GM19438 (cell line): ENCODE data around the gene GAPDH.
"Not testable (repeated sequence)": the region's sequence is repeated elsewhere in the genome, so short reads cannot be mapped to it uniquely, and the experiment has no call there.

Experiments used
- ATAC-seq: cut with Tn5 transposase; IDR thresholded peaks from one replicate; pipeline ENCODE4 v1.9.1; 2021; ENCODE audit warnings: low read depth; ENCODE audit not compliant: unreplicated experiment

The GAPDH gene

DNA sequence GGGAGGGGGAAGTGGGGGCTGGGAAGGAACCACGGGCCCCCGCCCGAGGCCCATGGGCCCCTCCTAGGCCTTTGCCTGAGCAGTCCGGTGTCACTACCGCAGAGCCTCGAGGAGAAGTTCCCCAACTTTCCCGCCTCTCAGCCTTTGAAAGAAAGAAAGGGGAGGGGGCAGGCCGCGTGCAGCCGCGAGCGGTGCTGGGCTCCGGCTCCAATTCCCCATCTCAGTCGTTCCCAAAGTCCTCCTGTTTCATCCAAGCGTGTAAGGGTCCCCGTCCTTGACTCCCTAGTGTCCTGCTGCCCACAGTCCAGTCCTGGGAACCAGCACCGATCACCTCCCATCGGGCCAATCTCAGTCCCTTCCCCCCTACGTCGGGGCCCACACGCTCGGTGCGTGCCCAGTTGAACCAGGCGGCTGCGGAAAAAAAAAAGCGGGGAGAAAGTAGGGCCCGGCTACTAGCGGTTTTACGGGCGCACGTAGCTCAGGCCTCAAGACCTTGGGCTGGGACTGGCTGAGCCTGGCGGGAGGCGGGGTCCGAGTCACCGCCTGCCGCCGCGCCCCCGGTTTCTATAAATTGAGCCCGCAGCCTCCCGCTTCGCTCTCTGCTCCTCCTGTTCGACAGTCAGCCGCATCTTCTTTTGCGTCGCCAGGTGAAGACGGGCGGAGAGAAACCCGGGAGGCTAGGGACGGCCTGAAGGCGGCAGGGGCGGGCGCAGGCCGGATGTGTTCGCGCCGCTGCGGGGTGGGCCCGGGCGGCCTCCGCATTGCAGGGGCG, at the start of gene GAPDH:
GAPDH (plus strand) TSS at position 595 of the 772 bp plus-strand sequence. CDS start 316 bp downstream, outside the sequence.
- peak; percentile 56 for ATAC-seq

GRCh38 chr12:6488240-6488639, 46.1 kb upstream of the GAPDH start:
- ATAC-seq, result no peak

- no peak for ATAC-seq
Measured at GRCh38 chr12:6489449-6489848, 44.9 kb upstream of the GAPDH start.

DNA sequence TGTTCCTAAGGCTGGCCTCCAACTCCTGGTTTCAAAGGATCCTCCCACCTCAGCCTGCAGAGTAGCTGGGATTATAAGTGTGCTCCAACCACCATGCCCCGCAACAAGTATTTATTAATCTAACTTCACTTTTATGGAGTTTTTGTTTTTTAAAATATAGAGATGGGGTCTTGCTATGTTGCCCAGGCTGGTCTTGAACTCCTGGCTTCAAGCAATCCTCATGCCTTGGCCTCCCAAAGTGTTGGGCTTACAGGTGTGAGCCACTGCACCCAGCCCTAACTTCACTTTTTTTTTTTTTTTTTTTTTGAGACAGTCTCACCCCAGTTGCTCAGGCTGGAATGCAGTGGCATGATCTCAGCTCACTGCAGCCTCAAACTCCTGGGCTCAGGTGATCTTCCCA, 43.6 kb upstream of the GAPDH start:
- ATAC-seq, result not testable (repeated sequence)

DNA sequence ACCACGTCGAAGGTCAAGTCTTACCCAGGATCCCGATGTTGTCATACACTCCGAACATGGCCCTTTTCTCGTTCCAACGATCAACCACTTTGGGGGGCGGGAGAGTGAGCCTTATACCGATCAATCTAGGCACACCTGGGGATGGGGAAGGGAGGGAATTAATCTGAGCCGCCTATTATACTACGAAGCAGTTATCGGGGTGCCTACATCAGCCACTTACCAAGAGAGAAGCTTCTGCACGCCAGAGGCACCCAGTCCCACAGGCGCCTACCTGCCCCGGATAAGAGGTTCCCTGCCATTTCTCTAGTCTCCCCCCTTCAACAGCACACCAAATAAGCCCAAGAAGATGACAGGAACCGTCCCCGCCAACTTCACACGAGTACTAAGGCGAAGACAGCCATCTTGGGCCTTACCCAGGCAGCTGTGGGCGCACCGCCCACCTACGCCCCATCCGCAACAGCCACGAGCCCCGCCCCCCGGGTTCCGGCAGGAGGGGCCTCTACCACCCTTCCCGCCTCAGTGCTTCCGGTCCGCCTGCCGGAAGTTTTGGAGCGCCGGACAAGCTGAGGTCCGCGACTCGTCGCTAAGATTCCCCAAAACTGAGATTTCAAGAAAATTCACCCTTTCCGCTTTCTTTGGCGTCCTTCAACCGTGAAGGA, 41.4 kb upstream of the GAPDH start, which contains the start of gene MRPL51:
MRPL51 (minus strand) TSS at position 425 of the 659 bp plus-strand sequence; CDS start at position 299, 126 bp downstream.
- peak; percentile 66 for ATAC-seq

GRCh38 chr12:6493497-6494257, 40.6 kb upstream of the GAPDH start, which contains the start of gene NCAPD2:
NCAPD2 (plus strand) TSS chr12:6494102; CDS start chr12:6495099, 997 bp downstream.
- peak; percentile 91 for ATAC-seq

GRCh38 chr12:6494258-6494743, 40.0 kb upstream of the GAPDH start:
- ATAC-seq, result no peak

DNA sequence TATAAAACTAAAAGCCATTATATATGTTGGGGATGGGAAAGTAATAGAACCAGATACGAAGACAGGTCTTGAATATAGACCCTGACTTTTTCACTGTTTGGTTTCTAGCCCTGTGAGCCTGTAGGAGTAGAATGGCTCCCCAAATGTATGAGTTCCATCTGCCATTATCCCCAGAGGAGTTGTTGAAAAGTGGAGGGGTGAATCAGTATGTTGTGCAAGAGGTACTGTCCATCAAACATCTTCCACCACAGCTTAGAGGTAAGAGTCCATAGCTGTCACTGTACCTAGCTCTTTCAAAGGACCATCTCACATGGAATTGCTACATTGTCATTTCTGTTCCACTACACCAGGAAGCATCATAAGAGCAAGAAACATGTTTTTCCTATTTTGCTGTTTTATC, 39.3 kb upstream of the GAPDH start:
- no peak for ATAC-seq

DNA sequence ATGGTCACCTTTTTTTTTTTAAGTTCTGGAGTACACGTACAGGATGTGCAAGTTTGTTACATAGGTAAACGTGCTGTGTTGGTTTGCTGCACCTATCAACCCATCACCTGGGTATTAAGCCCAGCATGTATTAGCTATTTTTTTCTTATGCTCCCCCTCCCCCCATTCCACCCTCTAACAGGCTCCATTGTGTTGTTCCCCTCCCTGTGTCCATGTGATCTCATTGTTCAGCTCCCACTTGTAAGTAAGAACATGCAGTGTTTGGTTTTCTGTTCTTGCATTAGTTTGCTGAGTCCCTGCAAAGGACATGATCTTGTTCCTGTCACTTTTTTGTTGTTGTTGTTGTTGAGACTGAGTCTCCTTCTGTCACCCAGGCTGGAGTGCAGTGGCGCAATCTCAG, 37.0 kb upstream of the GAPDH start:
- ATAC-seq, result not testable (repeated sequence)

DNA sequence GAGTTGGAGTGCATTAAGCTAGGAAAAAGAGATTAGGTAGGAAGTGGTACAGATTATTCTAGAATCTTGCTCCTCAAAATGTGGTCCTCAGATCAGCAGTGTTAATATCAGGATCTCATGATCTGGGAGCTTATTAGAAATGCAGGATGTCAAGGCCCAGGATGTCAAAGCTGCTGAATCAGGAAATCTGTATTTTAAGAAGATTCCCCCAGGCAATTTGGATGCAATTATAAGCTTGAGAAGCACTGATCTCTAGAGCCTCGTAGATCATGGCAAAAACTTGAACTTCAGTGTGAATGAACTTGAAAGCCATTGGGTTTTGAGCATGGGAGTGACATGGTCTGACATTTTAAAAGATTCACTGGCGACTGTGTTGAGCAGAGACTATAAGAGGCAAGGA, 33.9 kb upstream of the GAPDH start:
- no peak for ATAC-seq

DNA sequence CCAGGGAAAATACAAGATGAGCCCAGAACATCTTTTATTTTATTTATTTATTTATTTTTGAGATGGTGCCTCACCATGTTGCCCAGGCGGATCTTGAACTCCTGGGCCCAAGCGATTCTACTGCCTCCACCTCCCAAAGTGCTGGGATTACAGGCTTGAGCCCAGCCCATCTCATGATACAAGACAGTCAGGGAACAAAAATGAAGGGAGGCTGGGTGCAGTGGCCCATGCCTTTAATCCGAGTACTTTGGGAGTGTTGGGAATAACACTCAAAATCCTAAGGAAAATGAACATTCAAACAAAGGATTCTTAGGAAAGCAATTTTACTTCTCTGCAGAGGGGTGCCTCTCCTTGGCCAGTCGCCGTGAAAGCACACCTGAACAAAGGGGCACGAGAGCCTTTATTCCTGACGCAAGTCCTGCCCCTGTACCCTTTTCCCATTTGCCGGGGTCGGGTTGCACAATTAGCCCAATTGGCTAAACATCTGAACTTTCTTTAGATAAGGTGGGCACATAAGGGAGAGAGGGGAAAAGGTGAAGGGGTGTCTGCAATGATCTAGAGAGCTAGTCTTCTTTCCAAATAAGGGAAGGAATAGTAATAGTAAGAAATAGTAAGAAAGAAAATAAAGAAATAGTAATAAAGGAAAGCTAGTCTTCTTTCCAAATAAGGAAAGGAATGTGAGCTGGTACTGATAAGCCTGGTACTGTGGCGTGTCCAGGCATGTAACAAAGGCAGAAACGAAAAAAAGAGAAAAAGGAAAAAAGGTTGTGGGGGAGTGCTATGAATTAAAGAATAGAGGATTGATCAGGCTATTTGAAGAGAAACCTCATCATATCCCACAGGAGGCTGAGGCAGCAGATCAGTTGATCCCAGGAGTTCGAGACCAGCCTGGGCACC, 27.0 kb upstream of the GAPDH start:
- no peak for ATAC-seq

DNA sequence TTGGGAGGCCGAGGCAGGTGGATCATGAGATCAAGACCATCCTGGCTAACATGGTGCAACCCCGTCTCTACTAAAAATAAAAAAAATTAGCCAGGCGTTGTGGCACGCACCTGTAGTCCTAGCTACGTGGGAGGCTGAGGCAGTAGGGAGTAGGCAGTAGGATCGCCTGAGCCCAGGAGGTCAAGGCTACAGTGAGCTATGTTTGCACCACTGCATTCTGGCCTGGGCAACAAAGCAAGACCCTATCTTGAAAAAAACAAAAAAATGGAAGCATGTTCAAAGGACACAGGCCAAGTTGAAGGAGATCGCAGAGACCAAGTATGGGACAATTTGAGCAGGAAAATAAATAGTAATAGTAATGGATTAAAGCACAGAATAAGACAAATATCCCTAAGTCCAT, 26.2 kb upstream of the GAPDH start:
- ATAC-seq, result no peak

DNA sequence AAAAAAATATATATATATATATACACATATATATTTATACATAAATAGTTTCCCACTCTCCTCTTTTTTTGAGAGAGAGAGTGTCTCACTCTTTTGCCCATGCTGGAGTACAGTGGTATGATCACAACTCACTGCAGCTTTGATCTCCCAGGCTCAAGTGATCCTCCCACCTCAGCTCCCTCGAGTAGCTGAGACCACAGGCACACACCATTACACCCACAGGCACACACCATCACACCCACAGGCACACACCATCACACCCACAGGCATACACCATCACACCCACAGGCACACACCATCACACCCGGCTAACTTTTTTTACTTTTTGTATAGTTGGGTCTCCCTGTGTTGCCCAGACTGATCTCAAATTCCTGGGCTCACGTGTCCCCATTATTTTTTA, 14.1 kb upstream of the GAPDH start:
- no peak for ATAC-seq

- ATAC-seq, result no peak
Measured at GRCh38 chr12:6522193-6522592, 12.1 kb upstream of the GAPDH start.

DNA sequence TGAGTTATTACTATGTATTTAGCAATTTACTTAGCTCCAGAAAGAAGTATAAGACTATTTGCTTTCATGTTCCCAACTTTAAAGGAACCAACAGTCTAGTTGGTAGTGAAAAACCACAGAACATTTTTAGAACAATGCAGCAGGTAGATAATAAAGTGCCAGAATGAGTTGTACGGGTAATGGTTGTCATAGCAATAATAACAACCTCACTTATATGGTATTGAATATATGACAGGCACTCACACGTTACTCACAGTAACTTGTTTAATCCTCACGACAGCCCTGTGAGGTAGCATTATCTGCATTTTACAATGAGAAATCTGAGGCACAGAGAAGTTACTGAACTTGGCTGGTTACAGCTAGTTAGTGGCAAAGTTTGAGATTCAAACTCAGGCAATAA, 10.6 kb upstream of the GAPDH start:
- ATAC-seq, result no peak

- no peak for ATAC-seq
Measured at GRCh38 chr12:6524648-6525047, 9.7 kb upstream of the GAPDH start.

DNA sequence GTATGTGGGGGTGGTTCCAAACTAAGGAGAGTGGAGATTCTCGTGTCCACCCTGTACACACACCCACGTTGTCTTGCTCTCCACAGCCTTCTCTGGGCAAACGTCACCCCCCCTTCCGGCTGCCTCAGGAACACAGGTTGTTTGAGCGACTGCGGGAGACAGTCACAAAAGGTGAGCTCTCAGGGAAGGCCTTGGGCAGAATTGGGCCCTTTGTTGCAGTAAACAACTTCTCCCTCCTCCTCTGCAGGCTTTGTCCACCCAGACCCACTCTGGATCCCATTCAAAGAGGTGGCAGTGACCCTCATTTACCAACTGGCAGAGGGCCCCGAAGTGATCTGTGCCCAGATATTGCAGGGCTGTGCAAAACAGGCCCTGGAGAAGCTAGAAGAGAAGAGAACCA, 8.1 kb upstream of the GAPDH start:
- ATAC-seq, result no peak

DNA sequence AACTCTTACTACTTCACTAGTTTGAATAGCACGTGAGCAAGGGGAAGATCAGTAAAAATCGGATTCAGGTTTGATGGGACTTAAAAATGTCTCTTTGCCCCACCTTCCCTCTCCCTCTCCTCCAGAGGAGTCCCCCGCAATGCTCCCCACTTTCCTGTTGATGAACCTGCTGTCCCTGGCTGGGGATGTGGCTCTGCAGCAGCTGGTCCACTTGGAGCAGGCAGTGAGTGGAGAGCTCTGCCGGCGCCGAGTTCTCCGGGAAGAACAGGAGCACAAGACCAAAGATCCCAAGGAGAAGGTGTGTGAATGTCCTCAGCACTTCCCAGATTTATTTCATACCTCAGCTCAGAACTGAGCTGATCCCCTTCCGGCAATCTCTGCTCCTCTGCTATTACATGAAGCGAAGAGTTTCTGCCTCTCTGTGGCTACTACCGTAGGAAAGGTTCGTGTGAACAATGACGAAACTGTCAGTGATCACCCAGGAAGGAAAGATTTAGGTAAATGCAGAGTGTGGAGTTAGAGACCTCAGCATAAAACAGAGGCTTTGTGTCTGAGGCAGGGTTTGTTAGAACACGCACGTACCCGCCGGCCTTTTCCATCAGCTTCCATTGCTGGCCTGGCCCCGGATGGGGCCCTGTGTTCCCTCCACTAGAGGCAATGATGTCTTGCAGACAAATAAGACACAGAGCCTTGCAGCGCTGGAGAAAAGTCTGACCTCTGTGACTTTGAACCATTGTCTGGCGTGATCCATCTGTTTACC, 7.4 kb upstream of the GAPDH start:
- no peak for ATAC-seq

- ATAC-seq, result no peak
Measured at GRCh38 chr12:6527711-6528110, 6.6 kb upstream of the GAPDH start.
